Nephron progenitor cell (in vitro differentiated cells): Measurements from ENCODE around the gene MAN1A2.

Experiments
- DNase-seq: peaks from one replicate; pipeline ENCODE4 v3.0.0; 2021
- H3K27ac Mint-ChIP-seq: 2 replicates; pipeline ENCODE4 v1.8.0; 2021; ENCODE audit warnings: mild to moderate bottlenecking, moderate library complexity, mixed read lengths
- H3K27me3 Mint-ChIP-seq: 2 replicates; pipeline ENCODE4 v1.8.0; 2021; ENCODE audit warnings: mild to moderate bottlenecking, low read depth, mixed read lengths; ENCODE audit not compliant: poor library complexity
- H3K36me3 Mint-ChIP-seq: 2 replicates; pipeline ENCODE4 v1.8.0; 2021; ENCODE audit warnings: low read depth, mixed read lengths
- H3K4me1 Mint-ChIP-seq: 2 replicates; pipeline ENCODE4 v1.8.0; 2021; ENCODE audit warnings: mixed read lengths
- H3K4me3 Mint-ChIP-seq: 2 replicates; pipeline ENCODE4 v1.8.0; 2021; ENCODE audit warnings: mild to moderate bottlenecking, moderate library complexity, mixed read lengths
- H3K9me3 Mint-ChIP-seq: 2 replicates; pipeline ENCODE4 v1.8.0; 2021; ENCODE audit warnings: mild to moderate bottlenecking, moderate library complexity, mixed read lengths
- TF ChIP-seq, protein P1 (sequence below): fragments of 200-600 bp; sonication (generic); IDR thresholded peaks from 2 replicates; pipeline ENCODE4 v1.5.0; 2021; ENCODE audit warnings: antibody characterized with exemption

Gene MAN1A2

DNA sequence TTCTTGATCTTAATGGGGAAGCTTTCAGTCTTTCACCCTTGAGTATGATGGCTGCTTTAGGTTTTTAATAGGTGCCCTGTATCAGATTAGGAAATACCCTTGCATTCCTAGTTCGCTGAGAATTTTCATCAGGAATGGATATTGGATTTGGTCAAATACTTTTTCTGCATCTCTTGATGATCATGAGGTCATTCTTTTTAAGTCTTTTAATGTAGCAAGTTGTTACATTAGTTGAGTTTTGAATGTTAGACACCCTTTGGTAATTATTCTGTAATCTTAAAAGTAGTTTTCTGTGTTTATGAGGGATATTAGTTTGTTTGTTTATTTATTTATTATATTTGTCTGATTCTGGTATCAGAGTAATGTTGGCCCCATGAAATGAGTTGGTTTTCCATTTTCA lies 22.5 kb downstream of the MAN1A2 start:
- DNase-seq: no peak
- H3K9me3 Mint-ChIP-seq: no peaks in the 10 kb centered on the region
- TF ChIP-seq, protein P1, sequence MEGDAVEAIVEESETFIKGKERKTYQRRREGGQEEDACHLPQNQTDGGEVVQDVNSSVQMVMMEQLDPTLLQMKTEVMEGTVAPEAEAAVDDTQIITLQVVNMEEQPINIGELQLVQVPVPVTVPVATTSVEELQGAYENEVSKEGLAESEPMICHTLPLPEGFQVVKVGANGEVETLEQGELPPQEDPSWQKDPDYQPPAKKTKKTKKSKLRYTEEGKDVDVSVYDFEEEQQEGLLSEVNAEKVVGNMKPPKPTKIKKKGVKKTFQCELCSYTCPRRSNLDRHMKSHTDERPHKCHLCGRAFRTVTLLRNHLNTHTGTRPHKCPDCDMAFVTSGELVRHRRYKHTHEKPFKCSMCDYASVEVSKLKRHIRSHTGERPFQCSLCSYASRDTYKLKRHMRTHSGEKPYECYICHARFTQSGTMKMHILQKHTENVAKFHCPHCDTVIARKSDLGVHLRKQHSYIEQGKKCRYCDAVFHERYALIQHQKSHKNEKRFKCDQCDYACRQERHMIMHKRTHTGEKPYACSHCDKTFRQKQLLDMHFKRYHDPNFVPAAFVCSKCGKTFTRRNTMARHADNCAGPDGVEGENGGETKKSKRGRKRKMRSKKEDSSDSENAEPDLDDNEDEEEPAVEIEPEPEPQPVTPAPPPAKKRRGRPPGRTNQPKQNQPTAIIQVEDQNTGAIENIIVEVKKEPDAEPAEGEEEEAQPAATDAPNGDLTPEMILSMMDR: no peak
- no peak overlapping the region for H3K4me3 Mint-ChIP-seq
- no peaks in the 10 kb centered on the region for H3K27me3 Mint-ChIP-seq
- peaks cover 2% of the 10 kb centered on the region for H3K36me3 Mint-ChIP-seq
- peaks cover 4% of the 10 kb centered on the region for H3K4me1 Mint-ChIP-seq
- H3K27ac Mint-ChIP-seq: no peak overlapping the region

DNA sequence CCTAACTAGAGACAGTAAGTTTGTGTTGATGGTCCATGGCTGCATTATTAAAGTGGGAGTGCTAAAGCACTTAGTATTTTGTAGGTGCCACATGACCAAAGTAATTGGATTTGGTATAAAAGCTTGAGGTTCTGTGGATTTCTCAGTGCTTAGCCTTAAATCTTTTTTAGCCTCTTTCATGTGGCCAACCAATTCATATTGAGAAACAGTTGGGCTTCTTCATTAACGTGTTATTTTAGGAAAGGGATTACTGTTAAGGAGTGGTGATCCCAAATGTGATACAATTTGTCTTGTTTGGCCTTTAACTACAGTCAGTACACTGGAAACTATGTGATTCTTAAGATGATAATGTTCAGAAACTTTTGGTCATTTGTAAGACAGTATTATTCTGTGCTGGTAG lies 25.5 kb downstream of the MAN1A2 start:
- TF ChIP-seq, protein P1: no peak
- Mint-ChIP-seq H3K9me3 (no peaks in the 10 kb centered on the region), H3K4me1 (peaks cover 4% of the 10 kb centered on the region), H3K27ac (no peak overlapping the region), H3K4me3 (no peak overlapping the region), H3K36me3 (peaks cover under 1% of the 10 kb centered on the region), H3K27me3 (no peaks in the 10 kb centered on the region)
- no peak for DNase-seq

DNA sequence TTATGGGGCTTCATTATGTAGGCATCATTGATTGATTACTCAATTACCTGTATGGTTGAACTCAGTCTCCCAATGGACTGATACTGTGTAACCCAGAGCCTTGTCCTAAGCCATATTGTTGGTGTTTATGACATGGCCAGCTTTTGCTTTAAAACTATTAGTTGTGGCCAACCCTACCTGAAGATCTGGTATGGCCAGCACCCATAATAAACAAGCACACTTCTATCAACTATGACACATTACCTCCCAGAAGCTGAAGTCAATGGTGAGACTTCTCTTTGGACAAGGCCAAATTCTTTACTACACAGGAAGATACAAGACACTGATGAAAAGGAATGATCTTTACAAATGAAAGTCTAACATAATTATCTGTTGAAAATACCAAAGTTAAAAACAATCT lies 28.8 kb downstream of the MAN1A2 start:
- Mint-ChIP-seq H3K27ac (no peak overlapping the region), H3K27me3 (no peaks in the 10 kb centered on the region), H3K4me3 (no peak overlapping the region), H3K36me3 (peaks cover 22% of the 10 kb centered on the region), H3K4me1 (peaks cover 4% of the 10 kb centered on the region), H3K9me3 (peaks cover 13% of the 10 kb centered on the region)
- TF ChIP-seq, protein P1: no peak
- DNase-seq: no peak

DNA sequence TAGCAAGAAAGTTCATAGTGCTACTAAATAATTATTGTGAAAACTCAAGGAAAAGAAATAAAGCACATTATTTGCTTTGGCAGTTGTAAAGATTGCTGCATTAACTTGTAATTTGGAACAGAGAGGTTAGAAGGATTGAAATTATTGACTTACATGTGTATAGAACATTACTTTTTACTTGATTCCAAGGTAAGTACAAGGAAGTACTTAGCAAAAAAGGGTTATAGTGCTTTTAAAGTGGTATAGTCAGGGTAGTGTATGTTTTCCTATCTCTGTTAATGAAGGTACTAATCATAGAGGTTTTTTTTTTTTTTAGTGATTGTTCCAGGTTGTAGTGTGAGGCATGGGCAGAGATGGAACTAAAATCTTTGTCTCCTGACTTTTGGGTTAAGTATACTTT lies 29.4 kb downstream of the MAN1A2 start:
- Mint-ChIP-seq H3K27ac (no peak overlapping the region), H3K4me3 (no peak overlapping the region), H3K9me3 (peaks cover 17% of the 10 kb centered on the region), H3K4me1 (peaks cover 4% of the 10 kb centered on the region), H3K36me3 (peaks cover 27% of the 10 kb centered on the region), H3K27me3 (no peaks in the 10 kb centered on the region)
- no peak for DNase-seq
- TF ChIP-seq, protein P1: no peak

DNA sequence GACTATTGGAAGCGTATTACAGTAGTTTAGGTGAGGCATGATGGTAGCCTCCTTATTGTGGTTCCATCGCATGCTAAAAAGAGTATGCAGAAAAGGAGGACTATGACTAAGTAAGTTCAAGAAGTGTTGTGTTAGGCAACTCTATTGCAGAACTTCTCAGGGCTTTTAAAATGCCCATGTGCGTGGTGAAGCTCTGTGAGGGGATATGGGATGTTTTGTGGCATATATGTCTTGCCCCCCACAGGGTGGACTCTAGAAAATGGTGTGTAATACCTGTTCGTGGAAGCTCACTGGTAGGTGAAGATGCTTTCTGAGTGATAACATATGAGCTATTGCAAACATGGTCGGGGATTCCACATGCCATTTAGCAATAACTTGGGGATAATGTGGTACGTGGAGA lies 31.7 kb downstream of the MAN1A2 start:
- H3K9me3 Mint-ChIP-seq: peaks cover 34% of the 10 kb centered on the region
- H3K36me3 Mint-ChIP-seq: peaks cover 49% of the 10 kb centered on the region
- DNase-seq: no peak
- H3K4me1 Mint-ChIP-seq: no peaks in the 10 kb centered on the region
- no peak overlapping the region for H3K27ac Mint-ChIP-seq
- TF ChIP-seq, protein P1: no peak
- no peaks in the 10 kb centered on the region for H3K27me3 Mint-ChIP-seq
- H3K4me3 Mint-ChIP-seq: no peak overlapping the region

DNA sequence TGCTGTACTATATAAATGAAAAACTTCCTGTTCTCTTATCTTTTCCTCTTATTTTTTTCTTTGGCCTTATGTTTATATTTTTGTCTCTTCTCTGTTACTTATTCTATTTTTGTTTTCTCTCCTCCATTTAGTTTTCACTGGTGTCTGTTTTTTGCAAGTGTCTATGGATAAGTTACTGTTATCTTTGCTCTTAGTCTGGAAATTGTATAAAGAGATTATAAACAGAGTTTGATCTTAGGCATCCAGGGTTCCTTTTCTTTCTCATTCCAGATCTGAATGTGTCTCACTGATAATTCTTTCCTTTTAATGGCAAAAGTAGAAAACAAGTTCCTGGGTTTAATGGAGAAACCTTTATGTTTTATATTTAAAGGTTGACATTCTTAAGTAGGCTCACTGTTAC lies 34.5 kb downstream of the MAN1A2 start:
- no peak for DNase-seq
- H3K27me3 Mint-ChIP-seq: no peaks in the 10 kb centered on the region
- H3K27ac Mint-ChIP-seq: no peak overlapping the region

More for the DNA sequence above, 34.5 kb downstream of the MAN1A2 start:
- TF ChIP-seq, protein P1: no peak
- H3K9me3 Mint-ChIP-seq: peaks cover 40% of the 10 kb centered on the region
- no peak overlapping the region for H3K4me3 Mint-ChIP-seq
- peaks cover 71% of the 10 kb centered on the region for H3K36me3 Mint-ChIP-seq
- no peaks in the 10 kb centered on the region for H3K4me1 Mint-ChIP-seq
